T-helper 22 cell (primary cell): ENCODE data around the gene MED14.

Experiments used
- DNase-seq: peaks from one replicate; pipeline ENCODE4 v3.0.0-alpha.2; 2020; ENCODE audit warnings: low read depth

Gene MED14

DNA sequence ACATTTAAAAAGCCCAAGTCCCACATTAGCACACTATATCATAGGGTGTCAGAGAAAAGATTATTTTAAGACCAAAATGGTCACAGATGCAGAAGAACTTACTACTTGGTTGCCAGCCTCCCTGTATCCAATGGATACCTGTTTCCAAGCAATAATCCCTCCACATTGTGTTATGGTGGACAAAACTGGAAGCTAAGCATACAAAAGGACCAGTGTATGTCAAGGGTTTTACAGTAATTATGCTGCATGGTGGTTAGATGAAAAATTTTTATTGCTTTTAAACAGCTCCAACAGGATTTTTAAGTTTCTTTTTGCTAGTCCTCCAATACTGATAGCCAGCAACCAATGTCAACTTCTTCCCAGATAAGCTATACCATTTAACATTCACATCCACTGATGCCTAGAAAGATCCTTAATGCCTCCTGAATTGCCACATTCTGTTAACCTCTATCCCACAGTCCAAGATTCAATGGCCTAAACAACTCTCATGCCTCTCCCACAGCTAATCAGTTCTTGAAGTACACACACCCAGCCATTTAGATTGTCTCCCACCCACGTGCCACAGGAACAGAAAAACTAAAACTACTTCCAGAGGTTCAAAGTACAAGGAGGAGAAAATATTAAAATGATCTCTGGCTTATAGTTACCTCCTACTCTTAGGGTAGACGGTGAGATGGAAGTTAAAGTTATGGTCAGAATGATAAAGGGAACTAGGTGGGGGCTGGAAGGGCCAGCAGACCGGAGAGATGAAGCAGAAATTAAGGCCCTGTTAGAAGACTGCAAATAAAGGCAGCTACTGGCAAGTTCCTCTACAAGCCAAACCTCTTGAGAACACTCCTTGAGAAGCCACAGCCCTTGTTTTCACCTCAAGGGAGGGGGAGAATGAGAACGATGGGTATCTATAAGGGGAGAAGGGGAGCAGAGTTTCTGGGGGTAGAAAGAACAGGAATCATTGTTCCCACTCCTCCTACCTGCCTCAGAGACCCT is 5.5 kb downstream of the MED14 start:
- no peak for DNase-seq

DNA sequence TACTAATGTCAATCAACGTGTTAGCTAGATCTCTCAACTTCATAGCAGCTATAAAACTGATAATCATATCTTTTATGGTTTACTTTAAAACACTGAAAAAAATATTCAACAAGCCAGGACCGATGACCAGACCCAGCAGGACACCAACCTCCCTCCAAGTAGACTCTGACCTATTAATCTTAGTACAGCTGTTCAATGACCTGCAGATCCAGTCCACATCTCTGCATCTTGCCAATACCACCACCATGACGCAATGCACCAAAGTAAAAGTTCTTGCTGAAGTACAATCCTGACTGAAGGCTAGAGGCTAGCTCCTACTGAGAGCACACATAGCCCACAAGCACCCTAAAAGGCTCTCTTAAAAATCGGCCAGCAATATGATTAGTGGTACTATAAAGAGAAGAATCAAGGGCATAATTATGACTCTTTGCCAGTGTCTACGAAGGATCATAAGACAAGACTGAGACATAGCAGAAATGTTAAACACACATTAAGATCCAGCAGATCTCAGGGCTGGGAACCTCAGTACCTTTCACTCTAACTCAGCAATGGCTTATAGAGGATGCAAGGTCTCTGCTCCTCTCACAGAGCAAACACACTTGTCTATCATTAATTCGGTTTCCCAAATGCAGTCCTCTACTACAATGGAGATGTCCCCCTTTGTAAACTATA is 7.6 kb downstream of the MED14 start:
- no peak for DNase-seq

DNA sequence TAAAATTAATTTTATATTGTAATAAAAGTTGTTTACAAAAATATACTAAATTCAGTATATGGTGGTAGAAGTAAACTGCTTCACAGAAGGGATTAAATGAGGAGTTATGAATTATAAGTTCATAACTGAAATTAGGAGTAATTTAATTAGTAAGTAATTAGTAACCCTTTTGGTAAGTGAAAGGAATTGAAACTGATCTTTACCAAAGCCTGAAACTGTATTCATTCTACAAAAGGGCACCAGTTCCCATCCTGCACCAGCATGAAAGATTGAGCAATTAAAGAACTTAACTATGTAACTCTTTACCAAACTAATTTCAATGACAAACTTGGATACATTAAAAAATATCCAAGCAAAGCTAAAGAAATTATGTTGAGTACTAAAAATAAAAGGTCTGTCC is 8.2 kb downstream of the MED14 start:
- no peak for DNase-seq

DNA sequence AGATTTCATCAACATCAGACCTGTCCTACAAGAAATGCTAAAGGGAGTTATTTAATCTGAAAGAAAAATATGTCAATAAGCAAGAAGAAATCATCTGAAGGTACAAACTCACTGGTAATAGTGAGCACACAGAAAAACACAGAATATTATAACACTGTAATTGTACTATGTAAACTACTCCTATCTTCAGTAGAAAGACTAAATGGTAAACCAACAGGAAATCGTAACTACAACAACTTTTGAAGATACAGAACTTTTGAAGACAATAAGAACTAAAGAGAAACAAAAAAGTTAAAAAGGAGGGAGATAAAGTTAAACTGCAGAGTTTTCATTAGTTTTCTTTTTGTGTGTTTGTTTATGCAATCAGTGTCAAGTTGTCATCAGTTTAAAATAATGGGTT is 12.4 kb downstream of the MED14 start:
- no peak for DNase-seq

DNA sequence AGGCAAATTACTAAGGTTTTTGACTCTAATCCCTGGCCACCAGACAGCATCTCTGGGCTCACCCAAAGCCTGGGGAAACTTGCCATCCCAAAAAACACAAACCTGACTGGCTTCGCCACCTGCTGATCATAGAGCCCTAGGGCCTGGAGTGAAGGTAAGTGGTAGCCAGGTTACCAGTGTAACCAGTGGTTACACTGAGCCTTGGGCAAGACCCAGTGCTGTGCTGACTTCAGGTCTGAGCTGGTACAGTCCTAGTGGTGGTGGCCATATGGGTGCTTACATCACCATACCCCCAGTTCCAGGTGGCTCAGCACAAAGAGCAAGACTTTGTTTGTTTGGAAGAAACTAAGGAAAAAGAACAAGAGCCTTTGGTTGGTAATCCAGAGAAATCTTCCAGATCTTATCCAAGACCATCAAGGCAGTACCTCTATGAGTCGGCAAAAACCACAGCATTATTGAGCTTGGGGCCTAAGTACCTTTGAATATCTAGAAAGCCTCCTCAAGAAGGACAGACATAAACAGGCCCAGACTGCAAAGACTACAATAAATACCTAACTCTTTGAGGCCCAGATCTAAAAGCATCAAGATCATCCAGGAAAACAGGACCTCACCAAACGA is 13.7 kb downstream of the MED14 start:
- DNase-seq = no peak

DNA sequence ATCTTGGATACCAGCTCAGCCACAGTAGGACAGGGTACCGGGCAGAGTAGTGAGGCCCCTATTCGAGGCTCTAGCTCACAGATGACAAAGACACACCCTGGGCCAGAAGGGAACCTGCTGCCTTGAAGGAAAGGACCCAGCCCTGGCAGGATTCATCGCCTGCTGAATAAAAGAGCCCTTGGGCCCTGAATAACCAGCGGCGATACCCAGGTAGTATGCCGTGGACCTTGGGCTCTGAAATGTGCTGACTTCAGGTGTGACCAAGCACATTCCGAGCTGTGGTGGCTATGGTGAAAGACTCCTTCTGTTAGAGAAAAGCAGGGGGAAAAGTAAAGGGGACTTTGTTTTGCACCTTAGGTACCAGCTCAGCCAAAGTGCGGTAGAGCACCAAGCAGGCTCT is 14.6 kb downstream of the MED14 start:
- DNase-seq = no peak

DNA sequence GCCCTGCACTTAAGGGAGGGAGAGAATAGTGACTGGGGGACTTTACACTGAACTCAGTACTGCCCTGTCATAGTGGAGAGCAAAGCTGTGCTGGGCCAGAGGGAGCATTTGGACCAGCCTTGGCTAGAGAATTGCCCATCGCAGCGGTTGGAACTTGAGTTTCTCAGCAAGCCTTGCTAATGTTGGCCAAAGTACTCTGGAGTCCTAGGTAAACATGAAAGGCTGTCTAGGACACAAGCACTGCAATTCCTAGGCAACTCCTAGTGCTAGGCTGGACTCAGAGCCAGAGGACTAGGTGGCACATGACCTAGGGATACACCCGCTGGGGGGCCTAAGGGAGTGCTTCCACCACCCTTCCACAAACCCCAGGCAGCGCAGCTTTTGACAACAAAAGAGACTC is 15.0 kb downstream of the MED14 start:
- DNase-seq = no peak

DNA sequence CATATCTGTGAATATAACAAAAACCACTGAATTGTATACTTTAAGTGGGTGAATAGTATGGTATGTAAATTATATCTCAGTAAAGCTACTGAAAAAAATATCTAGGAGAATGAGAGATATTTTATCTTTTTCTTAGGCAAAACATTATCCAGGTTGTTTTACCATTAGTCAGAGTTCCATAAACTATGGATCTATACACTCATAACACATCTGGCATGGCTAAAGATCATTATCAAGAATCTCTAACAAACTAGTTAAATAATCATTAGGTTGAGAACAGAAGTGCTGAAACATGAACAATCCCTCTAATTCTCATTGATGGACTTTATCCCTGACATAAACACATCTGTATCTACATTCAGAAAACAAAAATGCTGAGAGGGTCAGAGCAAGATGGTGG is 15.6 kb downstream of the MED14 start:
- DNase-seq = no peak

DNA sequence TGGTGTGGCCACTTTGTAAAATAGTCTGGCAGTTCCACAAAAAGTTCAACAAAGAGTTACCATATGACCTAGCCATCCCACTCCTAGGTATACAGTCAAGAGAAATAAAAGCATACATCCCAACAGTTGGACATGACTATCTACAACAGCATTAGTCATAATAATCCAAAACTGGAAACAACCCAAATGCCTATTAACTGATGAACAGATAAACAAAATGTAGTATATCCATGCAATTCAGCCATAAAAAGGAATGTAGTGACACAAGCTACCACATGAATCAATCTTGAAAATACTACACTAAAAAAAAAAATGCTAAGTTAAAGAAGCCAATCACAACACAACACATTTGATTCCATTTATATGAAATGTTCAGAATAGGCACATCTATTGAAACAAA is 16.1 kb downstream of the MED14 start:
- DNase-seq = no peak

DNA sequence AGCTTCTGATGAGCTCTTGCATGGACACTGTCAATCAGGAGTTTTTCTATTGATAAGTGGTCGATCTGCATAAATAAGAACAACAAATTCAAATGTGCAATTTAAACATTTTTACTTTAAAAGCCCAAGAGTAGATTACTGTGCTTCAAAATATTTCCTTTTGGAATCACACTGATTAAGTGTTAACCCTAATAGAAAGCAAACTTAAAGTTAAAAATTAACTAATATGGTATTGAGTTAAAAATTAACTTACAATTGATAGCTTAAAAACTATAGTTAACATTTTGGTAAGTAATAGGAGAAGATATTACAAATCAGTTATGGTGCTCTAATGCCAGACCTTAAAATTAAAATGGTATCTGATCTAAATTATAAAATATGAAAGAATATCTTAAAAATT is 25.9 kb downstream of the MED14 start:
- DNase-seq = no peak

DNA sequence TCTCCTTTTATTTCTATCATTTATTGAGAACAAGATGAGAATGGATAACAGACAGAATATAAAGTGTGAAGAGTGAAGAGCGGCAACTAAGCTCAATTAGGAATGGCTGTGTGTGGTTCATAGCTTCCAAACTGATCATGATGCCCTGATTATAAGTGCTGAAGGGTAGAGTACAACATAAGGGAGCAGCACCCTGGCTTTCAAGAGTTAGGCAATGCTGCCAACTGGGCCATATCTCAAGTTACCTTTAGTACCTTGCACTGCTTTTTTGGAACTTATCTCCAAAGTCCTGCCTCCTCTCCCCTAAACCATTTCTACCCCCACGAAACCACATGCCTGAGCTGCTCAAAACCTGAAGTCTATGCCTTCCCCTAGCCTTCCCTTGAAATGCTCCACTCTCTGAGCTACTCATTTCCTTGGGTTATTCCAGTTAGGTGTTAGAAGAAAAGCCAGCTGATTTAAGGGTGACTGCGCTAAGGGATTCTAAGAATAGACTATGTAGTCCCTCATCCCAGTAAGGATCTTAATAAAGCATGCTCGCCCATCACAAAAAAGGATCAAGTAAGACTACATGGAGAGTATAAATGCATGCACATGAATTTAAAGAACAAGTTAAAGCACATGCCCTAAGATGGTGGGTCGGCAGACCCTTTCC is 29.6 kb downstream of the MED14 start:
- DNase-seq = no peak

DNA sequence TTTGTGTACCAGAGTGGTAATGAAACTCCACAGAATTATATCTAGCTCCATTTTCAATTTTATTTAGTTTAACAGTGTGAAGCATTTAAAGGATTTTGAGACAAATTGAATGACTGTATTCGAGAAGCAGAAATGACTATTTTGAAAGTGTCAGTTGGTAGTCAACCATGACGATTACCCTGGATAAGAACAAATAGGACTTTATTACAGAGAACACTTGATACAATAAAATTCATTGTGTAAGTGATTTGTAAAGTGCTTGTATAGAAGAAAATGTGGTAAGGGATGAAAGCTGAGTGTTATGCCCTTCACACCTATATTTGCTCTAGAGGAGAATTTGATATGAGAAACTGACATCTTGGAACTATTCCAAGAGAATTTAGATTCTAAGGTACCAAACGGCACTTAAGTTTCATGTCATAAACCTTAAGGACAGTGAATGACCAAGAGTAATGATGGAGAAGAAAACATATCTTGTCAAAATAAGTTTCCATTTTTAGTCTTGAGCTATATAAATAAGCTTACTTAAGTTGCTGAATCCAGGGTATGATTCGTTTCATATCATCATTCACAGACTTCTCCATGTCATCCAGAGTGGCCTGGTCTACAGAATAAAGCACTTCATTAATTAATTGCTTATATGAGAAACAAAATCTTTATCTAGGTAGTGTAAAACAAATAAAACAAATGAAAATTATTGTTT is 34.6 kb downstream of the MED14 start:
- DNase-seq = no peak

DNA sequence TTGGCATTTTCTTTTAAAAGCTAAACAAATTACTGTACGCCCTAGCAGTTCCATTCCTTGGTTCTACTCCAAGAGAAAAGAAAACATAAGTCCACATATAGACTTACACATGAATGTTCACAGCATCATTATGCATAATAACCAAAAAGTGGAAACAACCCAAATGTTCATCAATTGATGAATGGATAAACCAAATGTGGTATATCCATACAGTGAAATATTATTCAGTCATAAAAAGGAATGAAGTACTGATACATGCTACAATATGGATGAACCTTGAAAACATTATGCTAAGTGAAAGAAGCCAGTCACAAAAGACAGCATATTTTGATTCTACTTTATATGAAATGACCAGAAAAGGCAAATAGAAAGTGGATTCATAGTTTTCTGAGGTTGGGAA is 36.5 kb downstream of the MED14 start:
- DNase-seq = no peak

DNA sequence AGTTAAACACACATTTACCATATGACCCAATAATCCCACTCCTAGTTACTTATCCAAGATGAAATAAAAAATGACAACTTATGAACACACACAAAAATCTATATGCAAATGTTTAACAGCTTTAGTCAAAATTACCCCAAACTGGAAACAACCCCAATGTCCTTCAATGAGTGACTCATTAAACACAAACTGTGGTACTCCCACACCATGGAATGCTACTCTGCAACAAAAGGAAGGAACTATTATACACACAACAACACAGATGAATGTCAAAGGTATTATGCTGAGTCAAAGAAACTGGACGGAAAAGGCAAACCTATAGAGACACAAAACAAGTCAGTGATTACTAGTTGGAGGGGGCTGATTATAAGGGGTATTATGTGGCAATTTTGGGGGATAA is 40.5 kb downstream of the MED14 start:
- no peak for DNase-seq

DNA sequence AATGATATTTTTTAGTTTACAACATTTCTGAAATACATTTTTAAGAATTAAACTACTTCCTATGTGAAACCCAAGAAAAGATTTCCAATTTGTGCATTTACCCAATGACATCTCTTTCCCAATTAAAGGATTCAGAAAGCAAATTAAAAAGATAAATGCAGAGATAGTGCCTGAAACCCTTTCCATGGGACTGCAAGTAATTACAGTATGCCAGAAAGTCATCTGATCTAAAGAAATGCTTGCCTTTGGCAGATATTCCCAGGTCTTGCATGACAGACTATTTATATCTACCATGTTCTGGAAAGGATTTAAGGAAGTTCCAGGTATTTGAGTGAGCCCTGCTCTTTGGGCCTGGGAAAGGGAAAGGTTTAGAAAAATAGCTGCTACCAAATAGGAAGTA is 46.4 kb downstream of the MED14 start:
- no peak for DNase-seq

DNA sequence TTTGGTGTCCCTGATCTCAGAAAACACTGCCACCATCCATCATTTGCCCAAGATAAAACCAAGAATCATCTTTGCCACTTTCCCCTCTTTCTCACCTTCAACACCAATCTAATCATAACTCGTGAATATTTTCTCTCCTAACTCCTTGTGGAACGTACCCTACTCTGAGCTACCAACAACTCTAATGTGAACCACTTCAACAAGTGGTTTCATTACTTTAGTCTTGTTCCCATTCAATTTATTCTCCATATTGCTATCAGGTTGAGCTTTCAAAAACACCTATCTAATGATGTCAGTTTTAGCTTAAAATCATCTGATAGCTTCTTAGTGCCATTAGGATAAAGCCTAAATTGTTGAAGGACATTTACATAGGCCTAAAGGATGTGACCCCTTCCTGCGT is 48.2 kb downstream of the MED14 start:
- no peak for DNase-seq

DNA sequence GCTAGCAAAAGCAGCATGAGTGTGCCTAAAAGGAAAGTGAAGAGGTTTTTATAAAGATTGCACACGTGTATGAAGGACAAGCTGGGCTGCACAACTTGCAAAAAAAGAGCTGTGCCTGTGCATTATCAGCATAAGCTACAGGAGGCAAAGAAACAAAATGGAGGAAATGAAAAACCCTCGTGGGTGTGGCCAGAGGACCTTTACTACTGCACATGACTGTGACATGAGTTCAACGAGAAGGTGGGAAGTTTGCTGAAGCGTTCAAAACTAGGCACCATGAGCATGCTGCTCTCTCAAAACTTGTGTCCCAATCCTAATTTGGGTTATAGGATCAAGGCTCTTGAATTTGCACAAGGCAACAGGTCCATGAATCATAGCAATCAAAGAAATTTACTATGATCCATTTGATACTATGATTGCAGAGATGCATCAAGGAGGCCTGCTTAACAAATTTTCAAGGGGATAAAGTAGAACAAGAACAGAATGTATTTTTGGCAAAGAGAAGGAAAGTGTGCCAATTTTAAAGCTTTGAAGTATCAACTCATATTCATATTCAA is 49.9 kb downstream of the MED14 start:
- no peak for DNase-seq

DNA sequence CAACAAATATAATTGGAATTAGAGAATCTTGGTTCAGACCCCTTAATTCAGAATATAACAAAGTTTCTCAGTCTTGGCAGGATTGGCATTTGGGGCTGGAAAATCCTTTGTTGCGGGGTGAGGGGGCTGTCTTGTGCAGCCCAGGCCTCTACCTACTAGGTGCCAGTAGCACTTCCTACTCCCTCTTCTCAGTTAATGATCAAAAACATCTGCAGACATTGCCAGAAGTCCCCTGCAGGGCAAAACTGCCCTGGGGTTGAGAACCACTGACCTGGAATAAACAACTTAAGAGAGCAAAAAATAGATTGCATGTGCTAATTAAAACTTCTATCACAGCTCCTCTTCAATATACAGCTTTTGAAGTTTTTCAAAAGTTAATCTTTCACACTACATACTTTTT is 51.2 kb downstream of the MED14 start:
- no peak for DNase-seq

DNA sequence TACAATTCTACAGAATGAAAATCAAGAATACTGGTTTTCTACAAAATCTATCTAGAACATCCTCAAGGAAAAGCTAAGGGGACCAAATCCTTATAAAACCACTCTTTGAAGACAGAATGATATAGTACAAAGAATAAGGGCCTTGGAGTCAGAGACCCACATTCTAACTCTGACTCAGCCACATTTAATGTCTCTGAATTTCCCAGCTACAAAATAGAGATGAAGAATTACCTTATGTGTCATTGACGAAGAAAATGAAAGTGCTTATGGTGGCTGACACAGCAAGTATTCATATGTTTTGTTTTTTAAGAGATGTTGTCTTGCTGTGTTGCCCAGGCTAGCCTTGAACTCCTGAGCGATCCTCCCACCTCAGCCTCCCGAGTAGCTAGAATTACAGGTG is 52.1 kb downstream of the MED14 start:
- DNase-seq = no peak

DNA sequence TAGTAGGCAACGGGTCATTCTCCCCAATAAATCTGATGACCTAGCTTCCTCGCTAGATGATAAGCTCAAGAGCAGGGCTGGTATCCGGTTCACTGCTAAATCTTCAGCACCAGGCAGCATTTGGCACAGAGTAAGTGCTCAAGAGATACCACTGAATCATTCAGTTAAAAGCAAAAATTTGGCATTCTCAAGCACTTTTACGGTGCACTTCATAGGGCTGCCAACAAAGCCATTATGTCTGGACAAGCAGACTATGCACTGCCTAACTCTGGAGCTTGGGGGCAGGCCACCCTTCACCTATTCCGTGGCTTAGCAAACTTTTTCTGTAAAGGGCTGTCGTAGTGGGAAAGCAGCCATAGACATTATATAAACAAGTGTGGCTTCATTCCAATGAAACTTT is 64.2 kb downstream of the MED14 start:
- DNase-seq = no peak

DNA sequence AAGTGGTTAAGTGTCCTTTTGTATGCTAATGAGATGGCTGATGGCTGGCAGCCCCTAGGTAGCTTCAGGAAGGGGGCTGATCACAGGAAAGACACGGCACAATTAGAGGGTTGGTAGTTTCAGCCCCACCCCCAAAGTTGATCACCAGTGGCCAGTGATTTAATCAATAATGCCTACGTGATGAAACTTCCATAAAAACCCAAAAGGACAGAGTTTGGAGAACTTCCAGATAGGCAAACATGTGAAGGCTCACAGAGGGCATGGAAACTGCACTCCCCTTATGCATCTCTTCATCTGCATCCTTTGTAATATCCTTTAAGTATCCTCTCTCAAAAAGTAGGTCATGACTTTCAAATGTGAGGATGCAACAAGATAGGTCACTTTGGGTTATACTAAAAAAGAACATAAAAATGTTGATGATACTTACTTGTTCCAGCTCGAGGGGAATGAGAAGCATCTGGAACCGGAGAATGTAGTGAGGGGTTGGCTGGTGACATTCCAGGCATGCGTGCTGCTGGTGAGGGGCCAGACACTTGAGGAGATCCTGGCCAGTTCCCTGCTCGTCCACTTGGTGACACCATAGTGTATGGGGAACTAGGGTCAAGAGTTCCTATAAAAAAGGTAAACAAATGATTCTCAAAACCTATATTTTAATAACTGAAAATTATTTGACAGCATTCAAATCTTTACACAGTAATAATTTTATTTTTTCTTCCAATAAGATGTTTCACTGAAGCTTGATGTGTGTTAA is 71.3 kb downstream of the MED14 start:
- DNase-seq = no peak
